ENCODE measurements around the gene MTRF1L.
"Not testable (repeated sequence)": the region's sequence is repeated elsewhere in the genome, so short reads cannot be mapped to it uniquely, and the experiment has no call there.

The MTRF1L gene

GRCh38 chr6:152973916-152974315, 28.6 kb downstream of the MTRF1L start:
- in situ Hi-C loops (cut with MboI; ENCODE audit: low sequenced_read_pairs) = no loop called here

- in situ Hi-C loops (cut with MboI; ENCODE audit: low sequenced_read_pairs) = no loop called here
Observed at GRCh38 chr6:152969688-152970418, 32.7 kb downstream of the MTRF1L start.

GRCh38 chr6:152966168-152966894, 36.2 kb downstream of the MTRF1L start:
- in situ Hi-C loops (cut with MboI; ENCODE audit: low sequenced_read_pairs) = not testable (repeated sequence)

- in situ Hi-C loops (cut with MboI; ENCODE audit: low sequenced_read_pairs) = no loop called here
Observed at GRCh38 chr6:152959333-152959732, 43.2 kb downstream of the MTRF1L start.

GRCh38 chr6:152957796-152958195, 44.7 kb downstream of the MTRF1L start:
- in situ Hi-C loops (cut with MboI; ENCODE audit: low sequenced_read_pairs) = no loop called here

- in situ Hi-C loops (cut with MboI; ENCODE audit: low sequenced_read_pairs) = no loop called here
Observed at GRCh38 chr6:152954443-152954842, 48.1 kb downstream of the MTRF1L start.

GRCh38 chr6:152952866-152953509, 49.5 kb downstream of the MTRF1L start:
- in situ Hi-C loops (cut with MboI; ENCODE audit: low sequenced_read_pairs) = no loop called here

GRCh38 chr6:152952045-152952444, 50.5 kb downstream of the MTRF1L start:
- in situ Hi-C loops (cut with MboI; ENCODE audit: low sequenced_read_pairs) = no loop called here

- in situ Hi-C loops (cut with MboI; ENCODE audit: low sequenced_read_pairs) = no loop called here
Observed at GRCh38 chr6:152950240-152950639, 52.3 kb downstream of the MTRF1L start.

- in situ Hi-C loops (cut with MboI; ENCODE audit: low sequenced_read_pairs) = no loop called here
Observed at GRCh38 chr6:152948150-152948768, 54.2 kb downstream of the MTRF1L start.

- in situ Hi-C loops (cut with MboI; ENCODE audit: low sequenced_read_pairs) = no loop called here
Observed at GRCh38 chr6:152946995-152947394, 55.5 kb downstream of the MTRF1L start.

GRCh38 chr6:152946484-152946883, 56.0 kb downstream of the MTRF1L start:
- in situ Hi-C loops (cut with MboI; ENCODE audit: low sequenced_read_pairs) = no loop called here

- in situ Hi-C loops (cut with MboI; ENCODE audit: low sequenced_read_pairs) = no loop called here
Observed at GRCh38 chr6:152943260-152943897, 59.1 kb downstream of the MTRF1L start.

- in situ Hi-C loops (cut with MboI; ENCODE audit: low sequenced_read_pairs) = no loop called here
Observed at GRCh38 chr6:152942319-152942869, 60.1 kb downstream of the MTRF1L start.

- in situ Hi-C loops (cut with MboI; ENCODE audit: low sequenced_read_pairs) = no loop called here
Observed at GRCh38 chr6:152941746-152942145, 60.8 kb downstream of the MTRF1L start.

Measured in hTERT RPE-1 (cell line).